VCaP (cell line): ENCODE data around the gene EEF1AKMT2.

Experiments used
- H3K27ac ChIP-seq: fragments of 450-650 bp; 2 replicates; pipeline ENCODE4 v1.5.1; 2017
- TF ChIP-seq, protein P1 (sequence below): fragments of 450-650 bp; conservative IDR thresholded peaks from 2 replicates; pipeline ENCODE4 v1.5.1; 2017; ENCODE audit warnings: mild to moderate bottlenecking, moderate library complexity

The EEF1AKMT2 gene

DNA sequence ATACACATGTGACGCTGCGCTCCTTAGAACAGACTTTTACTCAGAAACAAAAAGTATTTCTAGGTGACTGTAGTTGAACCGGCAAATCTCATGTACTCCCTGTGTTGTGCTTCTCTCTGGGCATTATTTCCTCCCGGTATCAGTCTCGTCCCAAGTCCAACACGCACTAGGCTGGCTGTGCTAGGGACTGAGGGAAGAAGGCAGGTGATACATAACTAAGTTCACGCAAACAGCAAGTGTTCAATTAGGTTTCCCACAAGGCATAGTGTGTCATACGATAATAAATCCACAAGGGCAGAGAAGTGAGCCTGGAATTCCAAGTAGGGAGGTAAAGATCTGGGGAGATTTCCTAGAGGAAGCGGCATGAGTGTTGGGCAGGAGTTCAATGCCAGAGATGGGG lies 67.9 kb downstream of the EEF1AKMT2 start:
- H3K27ac ChIP-seq: peak overlapping the region; percentile 96
- TF ChIP-seq, protein P1, sequence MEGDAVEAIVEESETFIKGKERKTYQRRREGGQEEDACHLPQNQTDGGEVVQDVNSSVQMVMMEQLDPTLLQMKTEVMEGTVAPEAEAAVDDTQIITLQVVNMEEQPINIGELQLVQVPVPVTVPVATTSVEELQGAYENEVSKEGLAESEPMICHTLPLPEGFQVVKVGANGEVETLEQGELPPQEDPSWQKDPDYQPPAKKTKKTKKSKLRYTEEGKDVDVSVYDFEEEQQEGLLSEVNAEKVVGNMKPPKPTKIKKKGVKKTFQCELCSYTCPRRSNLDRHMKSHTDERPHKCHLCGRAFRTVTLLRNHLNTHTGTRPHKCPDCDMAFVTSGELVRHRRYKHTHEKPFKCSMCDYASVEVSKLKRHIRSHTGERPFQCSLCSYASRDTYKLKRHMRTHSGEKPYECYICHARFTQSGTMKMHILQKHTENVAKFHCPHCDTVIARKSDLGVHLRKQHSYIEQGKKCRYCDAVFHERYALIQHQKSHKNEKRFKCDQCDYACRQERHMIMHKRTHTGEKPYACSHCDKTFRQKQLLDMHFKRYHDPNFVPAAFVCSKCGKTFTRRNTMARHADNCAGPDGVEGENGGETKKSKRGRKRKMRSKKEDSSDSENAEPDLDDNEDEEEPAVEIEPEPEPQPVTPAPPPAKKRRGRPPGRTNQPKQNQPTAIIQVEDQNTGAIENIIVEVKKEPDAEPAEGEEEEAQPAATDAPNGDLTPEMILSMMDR: no peak

- TF ChIP-seq, protein P1: no peak
- peak overlapping the region; percentile 96 for H3K27ac ChIP-seq
These were observed 68.6 kb downstream of the EEF1AKMT2 start for GRCh38 chr10:124722798-124723783.

DNA sequence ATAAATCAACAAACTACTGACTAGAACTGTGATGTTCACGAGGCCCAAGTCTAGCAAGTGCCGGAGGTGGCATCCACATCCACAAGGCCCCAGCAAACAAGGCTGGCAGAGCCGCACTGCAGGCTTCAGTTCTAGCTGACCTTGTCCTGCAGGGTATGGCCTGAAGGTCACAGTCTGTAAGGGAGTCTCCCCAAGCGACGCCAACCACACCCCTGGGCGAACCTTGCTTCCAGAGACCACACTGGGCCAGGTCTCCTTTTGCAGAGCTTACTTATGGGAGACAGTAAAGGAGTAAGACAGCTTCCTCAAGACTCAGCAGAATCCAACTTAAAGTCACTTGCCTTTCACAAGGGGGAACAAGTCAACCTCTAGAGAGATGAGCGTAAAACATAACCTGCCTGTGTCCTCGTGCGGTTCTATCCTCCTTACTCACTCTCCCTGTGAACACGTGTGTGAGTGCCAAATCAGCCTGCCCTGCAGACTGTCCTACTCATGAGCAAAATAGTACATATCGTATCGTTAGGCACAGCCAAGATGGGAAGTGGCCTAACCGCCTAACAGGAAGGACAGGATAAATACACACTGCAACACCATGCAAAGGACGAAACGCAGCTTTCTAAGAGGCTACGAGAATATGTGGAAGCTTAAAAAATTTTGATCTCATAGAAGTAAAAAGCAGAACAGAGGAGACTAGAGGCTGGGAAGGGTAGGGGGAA lies 70.2 kb downstream of the EEF1AKMT2 start:
- TF ChIP-seq, protein P1: no peak
- H3K27ac ChIP-seq: peak overlapping the region; percentile 96

- TF ChIP-seq, protein P1: no peak
- H3K27ac ChIP-seq: no peak overlapping the region
These were observed 72.4 kb downstream of the EEF1AKMT2 start for GRCh38 chr10:124719213-124719851.

DNA sequence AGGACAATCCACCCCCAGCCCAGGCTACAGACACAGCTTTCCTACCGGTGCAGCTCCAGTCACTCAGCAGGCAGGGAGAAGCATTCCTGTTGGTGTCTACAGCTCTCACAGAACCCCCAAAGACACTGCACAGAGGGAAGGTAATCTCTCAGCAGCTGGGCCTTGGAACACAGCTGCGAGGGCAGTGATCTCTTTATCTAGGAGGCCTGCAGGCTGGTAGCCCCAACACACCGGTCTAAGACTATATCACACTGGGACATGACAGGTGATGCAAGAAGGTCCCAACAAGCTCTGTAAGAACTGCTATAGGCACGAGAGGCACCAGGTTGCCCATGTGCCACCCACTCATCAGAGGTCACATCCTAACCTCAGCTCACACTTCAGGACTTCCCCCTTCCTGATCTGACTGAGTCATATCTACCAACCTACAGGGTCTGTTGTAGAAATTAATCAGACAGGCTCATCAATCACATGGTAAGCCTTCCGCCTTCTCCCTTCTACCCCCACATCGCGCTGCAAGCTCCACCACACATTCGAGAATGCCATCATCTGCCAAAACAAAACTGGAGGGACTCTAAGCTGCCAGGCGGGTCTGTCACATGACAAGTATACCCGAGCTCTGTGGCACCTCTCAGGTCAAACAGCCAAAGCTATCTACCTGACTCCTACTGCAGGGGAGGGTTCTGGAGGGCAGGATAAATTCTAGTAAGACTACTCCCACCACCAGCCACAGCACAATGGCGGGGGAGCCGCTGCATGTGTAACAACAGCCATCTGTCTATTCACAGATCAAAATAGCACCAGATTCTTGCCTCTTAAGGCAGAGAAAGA lies 73.6 kb downstream of the EEF1AKMT2 start:
- TF ChIP-seq, protein P1: no peak

DNA sequence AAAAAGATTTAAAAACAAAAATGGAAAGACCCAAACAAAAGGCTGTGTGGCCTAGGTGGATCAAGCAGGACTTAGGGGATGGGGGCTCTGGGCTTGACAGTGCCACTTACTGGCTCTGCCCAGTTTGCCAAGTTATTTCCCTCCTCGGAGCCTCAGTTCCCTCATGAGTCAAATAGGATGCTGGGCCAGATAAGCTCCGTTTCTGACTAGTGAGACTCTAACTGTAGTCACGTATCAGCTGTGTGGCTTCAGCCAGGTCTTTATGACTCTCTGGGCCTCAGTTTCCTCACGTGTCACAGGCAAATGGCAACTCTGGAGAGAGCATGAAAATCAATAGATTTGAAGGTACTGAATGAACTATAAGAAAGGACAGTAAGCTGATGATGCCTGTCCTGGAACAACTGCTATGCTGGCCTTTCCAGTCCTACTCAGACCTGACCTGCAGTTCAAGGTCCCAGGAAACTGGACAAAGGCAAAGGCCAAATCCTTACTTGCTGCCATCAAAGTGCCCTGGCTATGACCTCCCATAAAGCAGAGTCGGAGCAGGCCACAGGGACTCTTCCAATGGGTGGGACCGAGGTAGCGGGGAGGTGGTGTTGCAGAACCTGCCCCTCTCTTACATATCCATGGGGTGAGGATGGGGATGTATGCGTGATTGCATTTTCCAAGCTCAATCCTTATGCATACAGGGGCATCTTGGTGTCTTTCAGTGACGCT lies 74.5 kb downstream of the EEF1AKMT2 start:
- no peak overlapping the region for H3K27ac ChIP-seq
- TF ChIP-seq, protein P1: no peak

More for the DNA sequence above, 73.6 kb downstream of the EEF1AKMT2 start:
- H3K27ac ChIP-seq: no peak overlapping the region
